HG03025 (cell line): Measurements from ENCODE around the gene PARS2.
A peak's percentile ranks its signal among the peaks of the same experiment; 100 is the strongest.

Experiments
- ATAC-seq: cut with Tn5 transposase; IDR thresholded peaks from one replicate; pipeline ENCODE4 v1.9.1; 2021; ENCODE audit warnings: mild to moderate bottlenecking, moderate library complexity; ENCODE audit not compliant: unreplicated experiment, low FRiP score

The PARS2 gene

DNA sequence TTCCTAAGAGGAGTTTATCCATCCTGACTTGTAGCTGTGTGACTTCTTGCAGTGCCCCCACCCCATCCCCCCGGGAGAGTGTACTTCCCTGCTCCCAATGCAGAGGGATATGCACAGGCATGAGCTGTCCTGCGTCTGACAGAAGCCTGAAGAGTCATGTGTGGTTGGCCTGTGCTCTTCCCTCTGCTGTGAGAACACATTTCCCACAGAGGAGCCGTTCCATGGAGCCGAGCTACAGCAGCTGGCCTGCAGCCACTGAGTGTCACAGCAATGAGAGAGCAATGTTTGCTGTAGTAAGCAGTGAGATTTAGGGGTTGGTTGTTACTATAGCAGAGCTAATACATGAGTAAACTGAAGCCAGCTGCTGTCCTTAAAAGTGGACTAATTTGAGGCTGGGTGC, 22.0 kb downstream of the PARS2 start:
- ATAC-seq, result no peak

DNA sequence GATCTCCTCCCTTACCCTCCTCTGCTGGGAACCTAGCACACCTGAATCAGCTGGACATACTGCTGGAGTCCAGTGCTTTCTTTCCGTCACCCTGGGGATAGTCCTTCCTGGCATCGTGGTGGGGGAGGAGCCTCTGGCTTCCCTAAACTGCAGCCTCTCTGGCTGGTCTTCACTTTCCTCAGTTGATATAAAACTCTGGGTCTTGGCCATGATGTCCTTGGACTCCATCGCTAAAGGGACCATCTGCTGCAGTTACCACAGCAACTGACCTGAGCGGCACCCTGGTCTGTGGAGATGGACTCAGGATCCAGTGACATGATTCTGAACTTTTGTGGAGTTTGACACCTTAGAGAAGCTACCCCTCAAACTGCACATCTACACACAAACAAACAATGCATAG, 22.8 kb downstream of the PARS2 start:
- ATAC-seq, result no peak

GRCh38 chr1:54738244-54738643, 26.1 kb downstream of the PARS2 start:
- no peak for ATAC-seq

- no peak for ATAC-seq
Observed at GRCh38 chr1:54736685-54737084, 27.6 kb downstream of the PARS2 start.

DNA sequence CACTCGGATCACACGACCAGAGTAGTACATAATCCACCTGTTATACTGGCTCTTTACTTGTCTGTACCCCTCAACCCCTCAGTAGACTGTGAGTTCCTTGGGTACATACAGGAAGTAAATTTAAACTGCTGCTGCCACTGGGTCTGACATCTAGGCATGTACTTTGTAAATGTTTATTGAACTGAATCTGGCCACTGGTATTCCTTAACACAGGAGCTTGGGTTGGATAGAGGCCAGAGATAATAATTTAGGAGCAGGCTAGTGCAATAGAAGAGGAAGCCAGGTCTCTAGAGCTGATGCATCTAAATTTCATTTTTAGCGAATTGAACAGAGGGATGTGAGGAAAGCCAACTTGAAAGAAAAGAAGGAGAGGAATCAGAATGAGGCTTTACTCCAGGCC, 36.3 kb downstream of the PARS2 start:
- ATAC-seq, result no peak

GRCh38 chr1:54724771-54725170, 39.6 kb downstream of the PARS2 start:
- ATAC-seq, result no peak

GRCh38 chr1:54723985-54724384, 40.3 kb downstream of the PARS2 start:
- no peak for ATAC-seq

GRCh38 chr1:54721719-54722118, 42.6 kb downstream of the PARS2 start:
- no peak for ATAC-seq

- peak; percentile 4 for ATAC-seq
Observed at GRCh38 chr1:54716299-54717047, 47.9 kb downstream of the PARS2 start.

DNA sequence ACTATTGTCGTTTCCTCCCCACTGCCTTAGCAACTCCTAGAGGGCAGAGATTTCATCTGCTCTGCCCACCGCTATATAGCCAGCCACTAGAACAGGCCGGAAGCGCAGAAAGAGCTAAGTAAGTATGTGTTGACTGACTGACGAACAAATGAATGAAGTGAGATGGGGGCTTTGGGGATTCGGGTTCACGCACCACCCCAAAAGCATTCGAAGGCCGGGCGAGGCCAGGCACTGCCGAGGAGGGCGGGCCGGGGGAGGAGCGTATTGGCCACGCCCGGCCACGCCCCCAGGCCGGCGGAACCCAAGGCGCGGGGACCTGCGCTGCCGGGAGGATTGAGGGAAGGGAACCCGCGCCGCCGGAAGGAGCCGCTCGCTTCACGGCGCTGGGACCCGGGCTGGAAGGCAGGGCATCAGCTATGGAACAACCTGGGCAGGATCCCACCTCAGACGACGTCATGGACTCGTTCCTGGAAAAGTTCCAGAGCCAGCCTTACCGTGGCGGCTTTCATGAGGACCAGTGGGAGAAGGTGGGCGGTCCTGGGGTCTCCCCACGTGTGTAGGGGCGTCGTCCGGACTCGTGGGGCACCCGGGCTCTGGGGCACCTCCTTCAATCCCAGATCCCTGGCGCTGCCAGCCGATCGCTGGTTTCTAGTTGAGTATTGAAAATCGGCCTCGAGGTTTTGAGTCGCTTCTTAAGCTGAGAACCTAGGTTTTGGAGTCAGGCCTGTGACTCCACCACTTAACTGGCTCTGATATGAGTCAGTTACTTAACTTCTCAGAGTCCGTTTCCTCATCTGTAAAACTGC, 48.6 kb downstream of the PARS2 start, which contains the start of gene TTC4:
Gene TTC4 (plus strand): TSS at position 369 of the 806 bp plus-strand sequence. CDS start 48 bp downstream, at position 417.
- ATAC-seq, result peak; percentile 87

GRCh38 chr1:54714881-54715492, 49.3 kb downstream of the PARS2 start:
- ATAC-seq, result no peak

- no peak for ATAC-seq
Observed at GRCh38 chr1:54711536-54711935, 52.8 kb downstream of the PARS2 start.

- no peak for ATAC-seq
Observed at GRCh38 chr1:54710841-54711240, 53.5 kb downstream of the PARS2 start.

GRCh38 chr1:54710434-54710833, 53.9 kb downstream of the PARS2 start:
- no peak for ATAC-seq

- ATAC-seq, result no peak
Observed at GRCh38 chr1:54709547-54710292, 54.6 kb downstream of the PARS2 start.

DNA sequence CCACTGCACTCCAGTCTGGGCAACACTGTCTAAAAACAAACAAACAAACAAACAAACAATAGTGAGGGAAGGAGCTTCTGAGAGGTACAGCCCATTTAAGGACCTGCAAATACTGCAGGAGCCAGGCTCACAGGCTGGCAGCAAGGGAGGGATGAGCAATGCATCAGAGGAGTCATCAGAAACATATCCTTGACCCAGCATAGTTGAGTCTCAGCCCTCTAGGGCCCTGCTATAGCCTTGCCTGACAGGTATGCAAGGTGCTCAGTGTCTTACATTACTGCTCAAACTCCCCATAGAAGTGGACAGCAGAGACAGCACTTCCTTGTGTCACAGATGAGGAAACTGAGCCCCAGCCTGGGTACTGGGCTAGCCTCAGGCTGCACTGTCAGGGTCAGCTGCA, 55.9 kb downstream of the PARS2 start:
- no peak for ATAC-seq
